ENCODE results near the gene MAP2K2. TPM values are rescaled to one million over a fixed set of nuclear protein-coding genes. Genes with fewer than 3 reads are reported as not detected.
A peak's percentile ranks its signal among the peaks of the same experiment; 100 is the strongest.

MAP2K2 gene
- polyA plus RNA-seq, 3 donors: 30.5 to 94.5 (median 40.2) TPM

- intact Hi-C loops (cut with micrococcal nuclease): no loop called here
- DNase-seq: no peak
- Histone ChIP-seq H3K4me1 (ENCODE audit: control insufficient read depth in 1 of 2, insufficient read depth in 2 of 2, low read length in 2 of 2) (peaks cover 15 to 17% of the 10 kb centered on the region in 2 donors), H2AFZ (ENCODE audit: insufficient read depth, low read depth, low read length, poor library complexity, severe bottlenecking) (no peak overlapping the region), H4K20me1 (ENCODE audit: insufficient read depth, low read length) (peaks cover 8% of the 10 kb centered on the region), H3K27me3 (ENCODE audit: control insufficient read depth in 2 of 2, insufficient read depth in 2 of 2, low read length in 2 of 2) (no peaks in the 10 kb centered on the region), H3K4me3 (replicated peaks in 1 of 3; ENCODE audit: low read depth in 2 of 3, low read length in 3 of 3) (no peak overlapping the region), H3K9ac (ENCODE audit: insufficient read depth, low read length, poor library complexity, severe bottlenecking) (no peak overlapping the region), H3K27ac (ENCODE audit: low read depth in 1 of 2, low read length in 2 of 2) (no peak overlapping the region), H3K9me3 (replicated peaks in 1 of 2; ENCODE audit: control insufficient read depth in 1 of 2, insufficient read depth in 1 of 2, low read length in 2 of 2) (no peaks in the 10 kb centered on the region), H3K4me2 (replicated peaks; ENCODE audit: extremely low read depth, low read length, poor library complexity, severe bottlenecking) (no peak overlapping the region), H3K36me3 (replicated peaks in 1 of 2; ENCODE audit: control insufficient read depth in 1 of 2, insufficient read depth in 2 of 2, low read length in 2 of 2) (peaks cover 49 to 71% of the 10 kb centered on the region in 2 donors), H3K79me2 (ENCODE audit: insufficient read depth, low read length) (peaks cover 15% of the 10 kb centered on the region)
- Mint-ChIP-seq H3K4me1 (peaks cover 27% of the 10 kb centered on the region), H3K4me3 (no peak overlapping the region), H3K9me3 (peaks cover 0 to 2% (median 0%) of the 10 kb centered on the region in 7 donors), H3K36me3 (peaks cover 66 to 89% of the 10 kb centered on the region in 2 donors), H3K27me3 (ENCODE audit: low read depth in 3 of 3) (no peaks in the 10 kb centered on the region), H3K27ac (peak overlapping the region in 2 of 7 donors; percentile 26 to 78)
- no peak for TF ChIP-seq CTCF (IDR thresholded peaks at IDR 0.05)
- no CpG with 5 or more reads among the region's 6 CpGs for WGBS (ENCODE audit: insufficient coverage)
Observed at GRCh38 chr19:4109626-4109945, 14.3 kb downstream of the MAP2K2 start.

DNA sequence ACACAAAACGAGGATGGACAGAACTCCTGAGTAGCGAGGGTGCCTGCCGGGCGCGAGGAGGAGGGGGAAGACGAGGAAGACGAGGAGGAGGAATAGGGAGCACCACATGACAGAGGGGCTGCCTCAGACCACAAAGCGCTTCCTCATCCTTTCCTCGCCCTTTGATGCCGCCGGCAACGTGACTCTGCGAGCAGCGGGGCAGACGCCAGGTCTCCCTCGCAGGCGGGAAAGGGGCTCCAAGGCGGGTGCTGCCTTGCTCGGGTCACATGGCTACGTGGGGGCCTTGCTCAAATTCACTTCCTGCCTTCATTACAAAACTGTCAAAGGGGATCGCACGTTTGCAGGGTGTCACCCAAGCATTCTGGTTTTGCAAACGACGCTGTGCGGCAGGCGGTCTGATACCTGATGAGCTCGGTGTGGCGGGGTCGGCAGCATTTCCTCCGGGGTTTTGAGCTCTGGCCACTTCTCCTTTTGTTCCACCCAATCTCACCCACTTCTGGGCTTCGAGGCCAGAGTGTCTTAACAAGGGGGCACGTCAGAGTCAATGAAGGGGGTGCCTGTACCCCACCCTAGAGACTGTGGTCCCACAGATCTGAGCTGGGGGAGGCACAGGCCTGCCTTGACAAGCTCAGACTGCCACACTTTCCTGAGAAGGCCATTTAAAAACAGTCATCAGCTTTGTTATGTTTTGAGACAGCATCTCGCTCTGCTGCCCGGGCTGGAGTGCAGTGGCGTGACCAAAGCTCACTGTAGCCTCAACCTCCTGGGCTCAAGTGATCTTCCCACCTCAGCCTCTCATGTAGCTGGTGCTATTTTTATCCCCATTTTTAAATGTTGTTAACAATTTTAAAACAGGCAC, 14.9 kb downstream of the MAP2K2 start:
- H3K4me2 ChIP-seq (replicated peaks; ENCODE audit: extremely low read depth, low read length, poor library complexity, severe bottlenecking): peak overlapping the region; percentile 65
- H2AFZ ChIP-seq (ENCODE audit: insufficient read depth, low read depth, low read length, poor library complexity, severe bottlenecking): no peak overlapping the region
- intact Hi-C loops (cut with micrococcal nuclease): no loop called here
- Mint-ChIP-seq H3K36me3 (peaks cover 65 to 89% of the 10 kb centered on the region in 2 donors), H3K4me3 (peak overlapping the region; percentile 56 to 76), H3K9me3 (peaks cover 0 to 2% (median 0%) of the 10 kb centered on the region in 7 donors), H3K27ac (peak overlapping the region in 5 of 7 donors; percentile 9 to 78 (median 58)), H3K4me1 (peaks cover 23% of the 10 kb centered on the region), H3K27me3 (ENCODE audit: low read depth in 3 of 3) (no peaks in the 10 kb centered on the region)
- peaks cover 45 to 70% of the 10 kb centered on the region in 2 donors for H3K36me3 ChIP-seq (replicated peaks in 1 of 2; ENCODE audit: control insufficient read depth in 1 of 2, insufficient read depth in 2 of 2, low read length in 2 of 2)
- TF ChIP-seq CTCF (IDR thresholded peaks at IDR 0.05): no peak
- WGBS (ENCODE audit: insufficient coverage): 3% methylated on average over 34 of the region's 35 CpGs
- H3K79me2 ChIP-seq (ENCODE audit: insufficient read depth, low read length): peaks cover 10% of the 10 kb centered on the region
- peak overlapping the region; percentile 54 for H3K9ac ChIP-seq (ENCODE audit: insufficient read depth, low read length, poor library complexity, severe bottlenecking)
- DNase-seq: peak; percentile 14 to 37 (median 17)
- no peaks in the 10 kb centered on the region for H3K27me3 ChIP-seq (ENCODE audit: control insufficient read depth in 2 of 2, insufficient read depth in 2 of 2, low read length in 2 of 2)
- H3K9me3 ChIP-seq (replicated peaks in 1 of 2; ENCODE audit: control insufficient read depth in 1 of 2, insufficient read depth in 1 of 2, low read length in 2 of 2): no peaks in the 10 kb centered on the region
- H3K27ac ChIP-seq (ENCODE audit: low read depth in 1 of 2, low read length in 2 of 2): peak overlapping the region; percentile 30 to 53
- peaks cover 8% of the 10 kb centered on the region for H4K20me1 ChIP-seq (ENCODE audit: insufficient read depth, low read length)
- H3K4me3 ChIP-seq (replicated peaks in 1 of 3; ENCODE audit: low read depth in 2 of 3, low read length in 3 of 3): peak overlapping the region in 1 of 3 experiments; percentile 50
- peaks cover 14 to 15% of the 10 kb centered on the region in 2 donors for H3K4me1 ChIP-seq (ENCODE audit: control insufficient read depth in 1 of 2, insufficient read depth in 2 of 2, low read length in 2 of 2)

Data from CD14-positive monocyte (primary cell).